ENCODE data around the gene TMEM170A.

DNA sequence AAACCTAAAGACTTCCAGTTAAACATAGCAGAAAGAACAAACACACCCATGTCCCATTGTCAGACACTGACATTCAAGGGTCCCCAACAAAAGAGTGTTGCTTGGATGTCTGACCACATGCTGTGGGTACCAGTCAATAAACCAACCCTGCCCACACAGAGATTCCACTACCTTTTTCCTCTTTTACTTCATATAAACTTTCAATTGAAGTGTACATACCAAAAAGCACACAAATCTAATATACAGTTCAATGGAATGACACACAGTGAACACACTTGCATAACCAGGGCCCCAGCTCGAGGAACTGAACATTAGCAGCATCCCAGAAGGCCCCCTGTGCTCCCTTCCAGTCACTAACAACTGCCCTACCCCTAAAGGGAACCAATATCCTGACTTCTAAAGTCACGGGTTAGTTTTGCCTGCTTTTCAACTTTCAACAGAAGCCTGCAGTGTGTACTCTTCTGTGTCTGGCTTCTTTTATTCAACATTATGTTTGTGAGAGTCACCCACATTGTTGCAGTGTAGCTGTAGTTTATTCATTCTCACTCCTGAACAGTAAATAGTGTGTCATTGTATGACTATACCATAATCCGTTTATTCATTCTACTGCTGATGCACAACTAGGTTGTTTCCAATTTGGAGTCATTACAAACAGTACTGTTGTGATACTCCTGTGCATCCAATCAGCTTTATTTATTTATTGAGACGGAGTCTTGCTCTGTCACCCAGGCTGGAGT is 49.2 kb downstream of the TMEM170A start:
- TF ChIP-seq, protein P1, sequence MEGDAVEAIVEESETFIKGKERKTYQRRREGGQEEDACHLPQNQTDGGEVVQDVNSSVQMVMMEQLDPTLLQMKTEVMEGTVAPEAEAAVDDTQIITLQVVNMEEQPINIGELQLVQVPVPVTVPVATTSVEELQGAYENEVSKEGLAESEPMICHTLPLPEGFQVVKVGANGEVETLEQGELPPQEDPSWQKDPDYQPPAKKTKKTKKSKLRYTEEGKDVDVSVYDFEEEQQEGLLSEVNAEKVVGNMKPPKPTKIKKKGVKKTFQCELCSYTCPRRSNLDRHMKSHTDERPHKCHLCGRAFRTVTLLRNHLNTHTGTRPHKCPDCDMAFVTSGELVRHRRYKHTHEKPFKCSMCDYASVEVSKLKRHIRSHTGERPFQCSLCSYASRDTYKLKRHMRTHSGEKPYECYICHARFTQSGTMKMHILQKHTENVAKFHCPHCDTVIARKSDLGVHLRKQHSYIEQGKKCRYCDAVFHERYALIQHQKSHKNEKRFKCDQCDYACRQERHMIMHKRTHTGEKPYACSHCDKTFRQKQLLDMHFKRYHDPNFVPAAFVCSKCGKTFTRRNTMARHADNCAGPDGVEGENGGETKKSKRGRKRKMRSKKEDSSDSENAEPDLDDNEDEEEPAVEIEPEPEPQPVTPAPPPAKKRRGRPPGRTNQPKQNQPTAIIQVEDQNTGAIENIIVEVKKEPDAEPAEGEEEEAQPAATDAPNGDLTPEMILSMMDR (conservative IDR thresholded peaks at IDR 0.05; ENCODE audit: low read length), result no peak
- no peak for TF ChIP-seq EZH2phosphoT487 (IDR thresholded peaks at IDR 0.05; ENCODE audit: borderline replicate concordance, low read depth, low read length)
